Pons (tissue), 1 donor: ENCODE results near the gene POLR2J2.
"Not testable (repeated sequence)": the region's sequence is repeated elsewhere in the genome, so short reads cannot be mapped to it uniquely, and the experiment has no call there.

ENCODE experiments used
- DNase-seq: peaks from one replicate; pipeline ENCODE4 v3.0.0-alpha.2; 2016; ENCODE audit warnings: low spot score

The POLR2J2 gene

DNA sequence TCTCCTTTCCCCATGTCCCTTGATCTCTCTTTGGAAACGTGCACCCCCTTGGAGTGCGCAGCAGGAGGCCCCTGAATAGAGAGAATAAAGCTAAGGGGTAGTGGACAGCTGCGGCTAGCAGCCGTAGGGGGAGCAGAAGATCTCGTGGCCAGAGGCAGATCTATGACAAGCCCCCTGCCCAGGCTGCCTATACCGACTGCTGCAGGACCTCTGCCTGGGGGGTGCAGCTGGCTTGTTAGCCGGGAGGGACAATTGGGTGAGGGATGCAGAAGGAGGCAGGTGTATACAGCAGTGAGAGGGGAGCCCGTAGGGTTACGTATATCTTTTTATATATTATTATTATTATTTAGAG, 469 bp upstream of the POLR2J2 start:
- not testable (repeated sequence) for DNase-seq

GRCh38 chr7:102667523-102667922, 3.9 kb downstream of the POLR2J2 start:
- not testable (repeated sequence) for DNase-seq

GRCh38 chr7:102666850-102667249, 4.6 kb downstream of the POLR2J2 start:
- DNase-seq, result not testable (repeated sequence)

GRCh38 chr7:102664765-102665164, 6.7 kb downstream of the POLR2J2 start:
- not testable (repeated sequence) for DNase-seq

- DNase-seq, result not testable (repeated sequence)
Observed at GRCh38 chr7:102649924-102650323, 21.5 kb downstream of the POLR2J2 start, which contains the start of gene SPDYE2B. TSS of gene SPDYE2B (plus strand) at chr7:102650319. CDS start at chr7:102652349, 2,030 bp downstream.

- DNase-seq, result not testable (repeated sequence)
Observed at GRCh38 chr7:102647813-102648212, 23.6 kb downstream of the POLR2J2 start.

DNA sequence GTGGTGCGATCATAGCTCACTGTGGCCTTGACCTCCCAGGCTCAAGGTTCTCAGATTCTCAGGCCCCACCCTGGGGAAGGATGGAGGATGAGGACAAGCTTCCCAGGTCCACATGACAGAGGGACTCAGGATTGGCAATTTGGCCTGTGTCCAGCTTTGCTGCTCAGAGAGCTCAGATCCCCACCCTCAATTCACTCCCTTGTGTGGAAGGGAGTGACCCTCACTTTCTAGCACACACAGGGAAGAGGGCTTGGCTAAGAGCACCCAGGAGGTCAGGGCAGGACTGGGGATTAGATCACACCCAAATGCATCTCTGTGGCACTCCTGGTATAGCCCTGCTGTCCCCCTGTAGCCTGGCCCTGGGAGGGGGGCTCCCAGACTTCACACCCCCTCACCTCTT, 28.1 kb downstream of the POLR2J2 start:
- DNase-seq, result not testable (repeated sequence)

DNA sequence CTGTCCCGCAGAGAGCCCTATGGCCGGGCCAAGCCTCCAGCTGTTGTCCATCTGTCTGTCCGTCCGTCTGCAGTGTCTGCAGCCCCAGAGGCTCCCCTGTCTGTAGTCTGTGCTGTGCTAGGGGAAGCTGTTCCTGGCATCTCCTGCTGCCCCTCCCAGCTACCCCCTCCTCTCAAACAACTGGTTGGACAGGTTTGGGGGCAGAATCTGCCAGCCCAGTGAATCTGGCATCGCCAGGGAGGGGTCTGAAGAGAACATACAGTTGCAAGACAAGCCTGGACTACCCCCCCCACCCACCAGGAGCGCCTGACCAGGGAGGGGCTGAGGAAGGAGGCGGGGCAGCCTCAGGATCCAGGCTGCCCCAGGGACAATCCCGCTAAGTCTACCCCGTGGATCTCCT, 28.8 kb downstream of the POLR2J2 start, which contains the start of gene UPK3BL1:
Gene UPK3BL1, minus strand, starts transcription at position 101 of the 400 bp plus-strand sequence. Its CDS starts 50 bp downstream, at position 51.
- not testable (repeated sequence) for DNase-seq

GRCh38 chr7:102638848-102639247, 32.6 kb downstream of the POLR2J2 start:
- not testable (repeated sequence) for DNase-seq

DNA sequence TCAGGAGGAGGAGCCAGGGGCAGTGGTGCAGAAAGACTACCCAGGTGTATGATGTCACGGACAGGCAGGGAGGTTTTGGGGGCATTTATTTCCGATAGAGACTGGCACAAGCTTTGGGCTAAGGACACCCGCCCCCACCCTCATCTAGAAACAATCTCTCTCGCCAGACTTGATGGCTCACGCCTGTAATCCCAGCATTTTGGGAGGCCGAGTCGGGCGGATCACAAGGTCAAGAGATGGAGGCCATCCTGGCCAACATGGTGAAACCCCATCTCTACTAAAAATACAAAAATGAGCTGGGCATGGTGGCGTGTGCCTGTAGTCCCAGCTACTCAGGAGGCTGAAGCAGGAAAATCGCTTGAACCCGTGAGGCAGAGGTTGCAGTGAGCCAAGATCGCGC, 34.5 kb downstream of the POLR2J2 start:
- not testable (repeated sequence) for DNase-seq

GRCh38 chr7:102635354-102635753, 36.1 kb downstream of the POLR2J2 start:
- DNase-seq, result not testable (repeated sequence)

GRCh38 chr7:102634299-102634698, 37.2 kb downstream of the POLR2J2 start:
- not testable (repeated sequence) for DNase-seq

DNA sequence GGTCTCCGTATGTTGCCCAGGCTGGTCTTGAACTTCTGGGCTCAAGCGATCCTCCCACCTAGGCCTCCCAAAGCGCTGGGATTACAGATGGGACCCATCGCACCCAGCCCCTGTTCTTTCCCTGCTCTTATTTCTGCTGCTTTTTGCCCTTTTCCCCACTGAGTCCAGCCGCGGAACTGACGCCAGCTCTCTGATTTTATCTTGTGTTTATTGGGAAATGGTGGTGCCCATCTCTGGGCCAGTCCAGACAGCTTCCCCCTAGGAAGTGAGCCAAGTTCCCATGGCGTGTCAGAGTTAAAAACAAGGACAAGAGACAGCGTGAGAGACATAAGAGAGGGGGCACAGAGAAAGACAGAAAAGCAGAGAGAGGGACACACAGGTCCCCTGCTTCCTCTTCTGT, 40.8 kb downstream of the POLR2J2 start:
- not testable (repeated sequence) for DNase-seq

DNA sequence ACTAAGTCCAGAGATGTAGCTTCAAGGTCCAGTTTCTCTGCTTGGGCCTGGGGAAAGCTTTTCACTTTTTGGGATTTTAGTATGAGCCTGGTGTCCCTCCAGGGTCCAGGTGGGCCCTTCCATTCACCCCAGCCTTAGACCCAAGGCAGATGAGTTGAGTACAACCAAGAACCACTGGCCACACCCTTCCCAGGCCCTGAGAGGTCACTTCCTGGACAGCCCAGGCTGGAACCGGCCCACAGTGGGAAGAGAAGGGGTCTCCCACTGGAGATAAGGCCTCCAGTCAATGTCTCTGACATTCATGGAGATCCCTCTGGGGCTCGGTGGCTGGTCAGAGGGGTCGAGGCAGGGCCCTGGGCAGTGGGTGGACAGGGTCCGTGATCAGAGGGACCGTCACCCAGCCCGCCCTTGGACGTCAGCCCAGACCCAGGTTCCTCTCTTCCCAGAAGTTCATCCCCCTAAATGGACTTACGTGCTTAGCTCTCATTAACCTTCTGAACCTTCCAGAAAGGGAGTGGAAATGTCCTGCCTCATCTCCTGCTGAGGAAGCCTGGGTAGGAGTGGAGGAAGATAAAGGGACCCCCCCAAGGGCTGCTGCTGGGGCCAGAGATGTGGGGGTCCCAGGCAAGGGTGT, 44.1 kb downstream of the POLR2J2 start:
- DNase-seq, result not testable (repeated sequence)

DNA sequence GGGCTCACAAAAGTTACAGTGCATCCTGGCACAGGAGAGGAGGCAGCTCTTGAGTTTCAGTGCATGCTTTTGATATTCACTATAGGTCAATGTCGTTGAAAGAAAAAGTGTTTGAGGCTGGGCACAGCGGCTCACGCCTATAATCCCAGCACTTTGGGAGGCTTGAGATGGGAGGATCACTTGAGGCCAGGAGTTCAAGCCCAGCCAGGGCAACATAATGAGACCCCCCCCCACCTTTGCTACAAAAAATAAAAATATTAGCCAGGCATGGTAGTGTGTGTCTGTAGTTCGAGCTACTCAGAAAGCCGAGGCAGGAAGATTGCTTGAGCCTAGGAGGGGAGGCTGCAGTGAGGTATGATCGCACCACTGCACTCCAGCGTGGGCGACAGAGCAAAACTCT, 53.3 kb downstream of the POLR2J2 start:
- not testable (repeated sequence) for DNase-seq

GRCh38 chr7:102616507-102617125, 54.8 kb downstream of the POLR2J2 start, which contains the start of gene RASA4:
TSS of gene RASA4 (minus strand) at chr7:102616756. CDS start at chr7:102616689, 67 bp downstream.
- DNase-seq, result peak; percentile 4
